Measurements from ENCODE around the gene WFS1.

WFS1 gene

GRCh38 chr4:6308899-6309643, 39.4 kb downstream of the WFS1 start:
- no peak for TF ChIP-seq CTCF (IDR thresholded peaks at IDR 0.05; ENCODE audit: low read depth, low read length, missing control alignments)
- in situ Hi-C loops (cut with HindIII; ENCODE audit: low pct_ligation_motif_present, low sequenced_read_pairs) = no loop called here
- Histone ChIP-seq H3K4me3 (ENCODE audit: low read depth, low read length) (peak overlapping the region; percentile 33), H3K27ac (no peak overlapping the region), H3K27me3 (replicated peaks) (peaks cover 8% of the 10 kb centered on the region), H3K36me3 (replicated peaks) (no peaks in the 10 kb centered on the region)
- DNase-seq = no peak

- no peak overlapping the region for H3K4me3 ChIP-seq (ENCODE audit: low read depth, low read length)
- H3K27ac ChIP-seq = no peak overlapping the region
- DNase-seq = no peak
- H3K36me3 ChIP-seq (replicated peaks) = no peaks in the 10 kb centered on the region
- in situ Hi-C loops (cut with HindIII; ENCODE audit: low pct_ligation_motif_present, low sequenced_read_pairs) = no loop called here
- TF ChIP-seq CTCF (IDR thresholded peaks at IDR 0.05; ENCODE audit: low read depth, low read length, missing control alignments) = no peak
- H3K27me3 ChIP-seq (replicated peaks) = peaks cover 8% of the 10 kb centered on the region
These were observed 40.1 kb downstream of the WFS1 start for GRCh38 chr4:6309777-6310176.

- Histone ChIP-seq H3K36me3 (replicated peaks) (no peaks in the 10 kb centered on the region), H3K4me3 (ENCODE audit: low read depth, low read length) (no peak overlapping the region), H3K27ac (no peak overlapping the region), H3K27me3 (replicated peaks) (peaks cover 5% of the 10 kb centered on the region)
- in situ Hi-C loops (cut with HindIII; ENCODE audit: low pct_ligation_motif_present, low sequenced_read_pairs) = no loop called here
- DNase-seq = no peak
- no peak for TF ChIP-seq CTCF (IDR thresholded peaks at IDR 0.05; ENCODE audit: low read depth, low read length, missing control alignments)
These were observed 43.6 kb downstream of the WFS1 start for GRCh38 chr4:6313216-6313615.

GRCh38 chr4:6316461-6317003, 46.9 kb downstream of the WFS1 start:
- no peaks in the 10 kb centered on the region for H3K36me3 ChIP-seq (replicated peaks)
- DNase-seq = no peak
- H3K27me3 ChIP-seq (replicated peaks) = no peaks in the 10 kb centered on the region
- in situ Hi-C loops (cut with HindIII; ENCODE audit: low pct_ligation_motif_present, low sequenced_read_pairs) = no loop called here
- no peak overlapping the region for H3K4me3 ChIP-seq (ENCODE audit: low read depth, low read length)
- no peak overlapping the region for H3K27ac ChIP-seq
- TF ChIP-seq CTCF (IDR thresholded peaks at IDR 0.05; ENCODE audit: low read depth, low read length, missing control alignments) = no peak

- in situ Hi-C loops (cut with HindIII; ENCODE audit: low pct_ligation_motif_present, low sequenced_read_pairs) = no loop called here
- no peak for DNase-seq
- Histone ChIP-seq H3K36me3 (replicated peaks) (no peaks in the 10 kb centered on the region), H3K27ac (no peak overlapping the region), H3K4me3 (ENCODE audit: low read depth, low read length) (no peak overlapping the region), H3K27me3 (replicated peaks) (no peaks in the 10 kb centered on the region)
- no peak for TF ChIP-seq CTCF (IDR thresholded peaks at IDR 0.05; ENCODE audit: low read depth, low read length, missing control alignments)
These were observed 48.6 kb downstream of the WFS1 start for GRCh38 chr4:6318206-6318605.

Measured in brain microvascular endothelial cell (primary cell).